Limb (tissue), 2 donors: ENCODE results near the gene STX2.
"Not testable (repeated sequence)": the region's sequence is repeated elsewhere in the genome, so short reads cannot be mapped to it uniquely, and the experiment has no call there.

Experiments
- DNase-seq, 2 donors: peaks; one replicate each; pipeline ENCODE4 v3.0.0-alpha.2; 2016; ENCODE audit errors: extremely low spot score in 2 of 2

Gene STX2

GRCh38 chr12:130838951-130839769 lies at the start of gene STX2:
Gene STX2 (minus strand): TSS chr12:130839250. CDS start chr12:130839099, 151 bp downstream.
- peak; percentile 81 to 97 for DNase-seq

DNA sequence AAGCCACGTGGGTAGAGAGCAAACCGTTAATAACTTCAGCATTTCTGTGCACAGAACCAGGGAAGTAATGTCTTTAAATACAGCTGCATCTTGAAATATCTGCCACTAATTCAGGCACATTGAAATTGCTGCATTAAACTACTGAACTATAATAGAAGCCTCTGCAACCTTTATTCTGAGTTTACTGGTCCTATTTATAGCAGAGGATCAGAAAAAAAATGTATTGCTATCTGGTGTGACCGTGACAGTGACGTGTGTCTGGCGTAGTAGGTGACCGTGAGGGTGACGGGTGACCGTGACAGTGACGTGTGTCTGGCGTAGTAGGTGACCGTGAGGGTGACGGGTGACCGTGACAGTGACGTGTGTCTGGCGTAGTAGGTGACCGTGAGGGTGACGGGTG lies 48.1 kb upstream of the STX2 start:
- DNase-seq = not testable (repeated sequence)

DNA sequence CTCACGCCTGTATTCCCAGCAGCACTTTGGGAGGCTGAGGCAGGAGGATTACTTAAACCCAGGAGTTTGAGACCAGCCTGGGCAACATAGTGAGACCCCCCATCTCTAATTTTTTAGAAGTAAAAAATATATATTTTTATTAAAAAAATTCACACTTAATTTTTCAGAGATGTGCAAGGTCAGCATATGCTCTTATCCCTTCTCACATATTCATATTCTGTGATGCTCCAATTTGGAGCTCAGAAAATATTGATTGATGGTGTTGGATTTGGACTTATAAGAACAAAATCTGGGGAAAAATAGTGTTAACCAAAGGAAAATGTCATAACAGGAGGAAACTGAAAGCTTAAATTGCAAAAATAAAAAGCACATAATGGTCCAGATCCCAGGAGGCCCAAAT lies 42.5 kb upstream of the STX2 start:
- DNase-seq = no peak

- no peak for DNase-seq
Observed at GRCh38 chr12:130881046-130881445, 42.0 kb upstream of the STX2 start.

DNA sequence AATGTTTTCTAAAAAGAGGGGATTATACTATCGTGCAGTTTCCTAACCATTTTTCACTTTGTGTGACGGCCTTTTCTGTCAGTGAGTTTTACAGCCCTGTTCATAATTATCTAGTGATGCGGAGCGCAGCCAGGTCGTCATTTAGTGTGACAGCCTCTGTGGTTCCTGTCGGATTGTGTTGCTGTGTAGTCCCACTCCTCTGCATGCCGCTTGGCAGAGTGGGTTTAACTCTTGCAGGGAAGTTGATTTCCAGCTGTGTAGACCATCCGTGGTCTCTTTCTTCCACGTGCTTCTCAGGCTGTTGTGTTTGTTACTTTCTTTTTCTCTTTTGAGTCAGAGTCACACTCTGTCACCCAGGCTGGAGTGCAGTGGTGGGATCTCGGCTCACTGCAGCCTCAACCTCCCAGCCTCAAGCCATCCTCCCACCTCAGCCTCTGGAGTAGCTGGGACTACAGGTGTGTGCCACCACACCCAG lies 41.4 kb upstream of the STX2 start:
- no peak for DNase-seq

GRCh38 chr12:130879781-130880389 lies 40.8 kb upstream of the STX2 start:
- DNase-seq = no peak

GRCh38 chr12:130879212-130879686 lies 40.2 kb upstream of the STX2 start:
- no peak for DNase-seq

DNA sequence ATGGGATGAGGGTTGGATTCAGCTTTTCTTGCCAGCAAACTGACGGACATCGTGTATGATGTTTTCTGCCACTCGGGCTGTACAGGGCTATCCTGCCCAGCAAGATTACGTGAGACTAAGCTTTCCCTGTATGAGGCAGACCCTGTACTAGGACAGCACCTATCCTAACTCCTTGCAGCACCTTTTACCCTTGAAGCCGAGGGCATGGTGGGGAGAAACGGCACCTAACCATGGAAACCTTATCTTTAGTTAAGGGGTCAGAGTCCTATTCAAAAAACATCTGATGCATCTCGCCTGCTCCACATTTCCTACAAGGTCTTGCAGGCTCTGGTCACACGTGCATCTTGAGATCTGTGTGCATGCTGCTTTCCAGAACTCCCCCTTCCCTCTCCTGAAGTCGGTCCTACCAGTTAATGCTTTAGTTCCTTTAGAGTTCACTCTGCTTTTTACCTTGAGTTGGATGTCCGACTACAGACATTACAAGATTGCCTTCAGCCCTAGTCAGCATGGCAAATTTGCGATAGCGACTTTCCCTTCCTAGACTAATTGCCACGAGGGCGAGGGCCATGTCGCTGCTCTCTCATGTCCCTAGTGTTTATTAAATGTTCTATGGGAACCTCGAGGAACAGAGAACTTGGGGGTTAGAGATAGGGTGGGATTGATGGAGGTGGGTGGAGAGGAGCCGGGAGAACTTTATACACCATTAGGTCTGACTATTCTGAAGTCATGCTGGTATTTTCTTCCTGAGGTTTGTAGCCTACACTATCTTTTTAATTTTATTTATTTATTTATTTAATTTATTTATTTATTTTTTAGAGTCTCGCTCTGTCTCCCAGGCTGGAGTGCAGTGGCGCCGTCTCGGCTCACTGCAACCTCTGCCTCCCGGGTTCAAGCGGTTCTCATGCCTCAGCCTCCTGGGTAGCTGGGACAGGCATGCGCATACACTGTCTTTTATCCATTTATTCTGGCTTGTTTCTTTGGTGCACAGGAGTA lies 39.4 kb upstream of the STX2 start:
- DNase-seq = no peak

DNA sequence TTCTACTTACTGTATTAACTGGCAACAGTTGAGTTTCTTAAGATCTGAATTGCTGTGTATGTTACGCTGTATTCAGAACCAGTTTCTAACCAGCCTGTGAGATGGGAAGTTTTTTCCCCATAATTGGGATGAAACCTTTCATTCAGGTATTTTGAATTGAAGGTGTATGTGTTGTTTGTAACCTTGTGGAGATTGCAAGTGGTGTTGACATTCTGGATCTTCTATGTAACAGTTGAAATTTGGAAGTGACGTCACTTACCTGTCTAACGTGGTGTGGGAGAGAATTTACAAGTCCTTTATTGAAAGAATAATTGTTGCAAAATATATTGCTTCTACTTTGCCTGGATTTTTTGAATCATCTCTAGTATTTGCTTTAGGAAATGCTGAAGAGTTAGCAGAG lies 38.3 kb upstream of the STX2 start:
- DNase-seq = no peak

GRCh38 chr12:130876758-130877157 lies 37.7 kb upstream of the STX2 start:
- no peak for DNase-seq

- no peak for DNase-seq
Observed at GRCh38 chr12:130876297-130876696, 37.2 kb upstream of the STX2 start.

GRCh38 chr12:130875708-130876107 lies 36.7 kb upstream of the STX2 start:
- DNase-seq = not testable (repeated sequence)

DNA sequence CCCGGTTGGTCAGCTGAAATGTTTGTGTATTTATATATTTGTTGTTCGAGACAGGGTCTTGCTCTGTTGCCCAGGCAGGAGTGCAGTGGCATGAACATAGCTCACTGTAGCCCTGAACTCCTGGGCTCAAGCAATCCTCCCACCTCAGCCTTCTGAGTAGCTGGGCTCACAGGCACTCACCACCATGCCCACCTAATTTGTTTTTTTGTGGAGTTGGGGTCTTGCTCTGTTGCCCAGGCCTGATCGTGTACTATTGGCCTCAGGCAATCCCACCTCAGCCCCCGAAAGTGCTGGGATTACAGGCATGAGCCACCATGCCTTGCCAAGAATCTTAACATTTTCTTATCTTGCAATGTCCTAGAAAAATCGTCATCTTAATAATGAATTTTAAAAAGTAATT lies 36.1 kb upstream of the STX2 start:
- DNase-seq = no peak

DNA sequence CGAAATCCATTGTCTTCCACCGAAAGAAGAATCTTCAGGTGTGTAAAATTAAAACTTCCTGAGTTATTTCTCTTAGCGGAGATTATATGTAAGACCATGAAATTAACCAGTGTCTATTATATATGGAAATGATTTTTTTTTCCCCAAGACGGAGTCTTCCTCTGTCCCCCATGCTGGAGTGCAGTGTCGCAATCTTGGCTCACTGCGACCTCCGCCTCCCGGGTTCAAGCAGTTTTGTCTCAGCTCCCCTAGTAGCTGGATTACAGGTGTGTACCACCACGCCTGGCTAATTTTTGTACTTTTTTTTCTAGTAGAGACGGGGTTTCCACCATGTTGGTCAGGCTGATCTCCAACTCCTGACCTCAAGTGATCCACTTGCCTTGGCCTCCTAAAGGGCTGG lies 35.6 kb upstream of the STX2 start:
- DNase-seq = no peak

DNA sequence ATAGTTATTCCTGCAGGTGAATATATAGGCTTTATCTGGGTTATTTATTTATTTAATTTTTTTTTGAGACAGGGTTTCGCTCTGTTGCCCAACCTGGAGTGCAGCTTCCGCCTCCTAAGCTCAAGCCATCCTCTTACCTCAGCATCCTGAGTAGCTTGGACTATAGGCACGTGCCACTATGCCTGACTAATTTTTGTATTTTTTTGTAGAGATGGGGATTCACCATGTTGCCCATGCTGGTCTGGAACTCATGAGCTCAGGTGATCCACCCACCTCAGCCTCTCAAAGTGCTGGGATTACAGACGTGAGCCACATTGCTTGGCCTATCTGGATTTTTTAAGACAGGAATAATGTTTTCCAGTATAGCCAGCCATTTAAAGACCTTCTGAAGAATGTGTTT lies 34.8 kb upstream of the STX2 start:
- DNase-seq = no peak

- DNase-seq = no peak
Observed at GRCh38 chr12:130873106-130873795, 34.2 kb upstream of the STX2 start.

GRCh38 chr12:130872179-130873096 lies 33.4 kb upstream of the STX2 start:
- peak in 1 of 2 donors; percentile 8 for DNase-seq

- peak; percentile 93 to 95 for DNase-seq
Observed at GRCh38 chr12:130871286-130872178, 32.5 kb upstream of the STX2 start, which contains the start of gene RAN. Gene RAN (plus strand): TSS chr12:130872066. CDS start chr12:130872594, 528 bp downstream.
